HepG2 (cell line): ENCODE measurements around the gene COQ9. TPM values are rescaled to one million over a fixed set of nuclear protein-coding genes. Genes with fewer than 3 reads are reported as not detected.

Source experiments
- GATAD2A ChIP-seq: IDR thresholded peaks from 2 replicates; pipeline ENCODE4 v1.6.1; 2016
- HOXA3 ChIP-seq: sonication (generic); formaldehyde crosslinking; IDR thresholded peaks from 2 replicates; pipeline ENCODE4 v1.5.0; 2020; ENCODE audit warnings: missing genetic modification reagents
- KDM5A ChIP-seq: fragments of 200-600 bp; sonication (generic); IDR thresholded peaks from 2 replicates; pipeline ENCODE4 v1.7.0; 2018; ENCODE audit warnings: antibody characterized with exemption, mild to moderate bottlenecking, low read length, borderline replicate concordance
- PITX1 ChIP-seq: sonication (generic); formaldehyde crosslinking; IDR thresholded peaks from 2 replicates; pipeline ENCODE4 v1.5.1; 2020; ENCODE audit warnings: mild to moderate bottlenecking, missing genetic modification reagents
- RBFOX2 ChIP-seq: fragments of 200-400 bp; formaldehyde crosslinking; IDR thresholded peaks from 2 replicates; pipeline ENCODE4 v1.6.1; 2017; ENCODE audit warnings: low read depth, mild to moderate bottlenecking, low read length
- REPIN1 ChIP-seq: sonication (generic); formaldehyde crosslinking; IDR thresholded peaks from 2 replicates; pipeline ENCODE4 v1.8.0; 2022; ENCODE audit warnings: missing genetic modification reagents, low read depth, mild to moderate bottlenecking, borderline replicate concordance
- SP140L ChIP-seq: sonication (generic); formaldehyde crosslinking; IDR thresholded peaks from 2 replicates; pipeline ENCODE4 v1.4.0; 2020; ENCODE audit warnings: missing genetic modification reagents, borderline replicate concordance
- TEAD3 ChIP-seq: optimal IDR thresholded peaks from 2 replicates; pipeline ENCODE3; 2016; ENCODE audit warnings: borderline replicate concordance
- ZNF337 ChIP-seq: sonication (generic); formaldehyde crosslinking; IDR thresholded peaks from 2 replicates; pipeline ENCODE4 v1.5.1; 2020; ENCODE audit warnings: missing genetic modification reagents, low read depth, mild to moderate bottlenecking, borderline replicate concordance
- ZNF382 ChIP-seq: sonication (generic); formaldehyde crosslinking; IDR thresholded peaks from 2 replicates; pipeline ENCODE4 v1.5.0; 2020; ENCODE audit warnings: missing genetic modification reagents, mild to moderate bottlenecking, borderline replicate concordance
- ZNF652 ChIP-seq: IDR thresholded peaks from 2 replicates; pipeline ENCODE4 v1.6.1; 2016; ENCODE audit warnings: low read depth, borderline replicate concordance
- ZNF780A ChIP-seq: sonication (generic); formaldehyde crosslinking; IDR thresholded peaks from 2 replicates; pipeline ENCODE4 v1.8.0; 2022; ENCODE audit warnings: mild to moderate bottlenecking, missing genetic modification reagents, moderate library complexity
- polyA plus RNA-seq, 8 experiments: library from polyadenylated mRNA; depleted of rRNA in 3 of 8; stranded (reverse) in 7 of 8; unstranded in 1 of 8; fragments of >200 nt; fragmentation: Illumina TruSeq in 4 of 8; extraction: Trizol in 4 of 8; gene quantifications; 2 replicates each; pipeline versions ENCODE4 v1.2.1 to v1.2.3, GENCODE V29; 2011 to 2016; ENCODE audit warnings: low read depth in 4 of 8, missing spikeins in 1 of 8, mixed read lengths in 1 of 8; ENCODE audit not compliant: insufficient read depth in 1 of 8
- total RNA-seq, 5 experiments: library from RNA; depleted of rRNA; stranded (reverse); fragments of >200 nt; fragmentation: Illumina TruSeq; extraction: Trizol; gene quantifications; 2 replicates each; pipeline ENCODE4 v1.2.3, GENCODE V29; 2016; ENCODE audit warnings: low read depth in 1 of 5
- TF ChIP-seq, protein P1 (sequence below): sonication (generic); formaldehyde crosslinking; IDR thresholded peaks from 2 replicates; pipeline ENCODE4 v1.4.0; 2020; ENCODE audit warnings: mild to moderate bottlenecking, missing genetic modification reagents
- TF ChIP-seq, protein P2 (sequence below): sonication (generic); formaldehyde crosslinking; IDR thresholded peaks from 2 replicates; pipeline ENCODE4 v1.4.0; 2020; ENCODE audit warnings: missing genetic modification reagents

COQ9 gene
- total and polyA plus RNA-seq, 2 of the 13 experiments (the other 11 are each of a cell fraction or from before 2014, with no cell fraction given): 57.5 to 108 TPM

DNA sequence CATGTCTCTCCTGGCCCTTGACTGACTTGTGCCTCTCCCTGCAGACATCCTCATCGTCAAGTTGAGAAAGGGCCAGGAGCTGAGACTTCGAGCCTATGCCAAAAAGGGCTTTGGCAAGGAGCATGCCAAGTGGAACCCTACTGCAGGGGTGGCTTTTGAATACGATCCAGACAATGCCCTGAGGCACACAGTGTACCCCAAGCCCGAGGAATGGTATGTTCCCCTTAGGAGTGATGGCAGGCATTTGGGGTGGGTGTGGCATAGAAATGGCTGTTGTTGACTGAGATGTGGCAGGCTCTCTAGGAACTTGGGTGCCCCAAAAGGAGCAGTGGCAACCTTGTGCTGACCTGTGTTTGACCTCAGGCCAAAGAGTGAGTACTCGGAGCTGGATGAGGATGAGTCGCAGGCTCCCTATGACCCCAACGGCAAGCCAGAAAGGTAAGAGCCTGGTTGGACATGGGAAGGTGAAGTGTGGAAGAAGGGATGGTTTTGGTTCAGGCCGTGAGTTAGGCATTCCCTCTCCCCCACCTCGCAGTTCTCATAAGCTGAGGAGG is 22.7 kb downstream of the COQ9 start (continued):
- TF ChIP-seq PITX1 (CRISPR knock-in tag) (no peak), ZNF780A (CRISPR knock-in tag) (no peak), REPIN1 (CRISPR knock-in tag) (no peak), SP140L (no peak), KDM5A (no peak), ZNF382 (CRISPR knock-in tag) (no peak), RBFOX2 (0 out of 2 replicates have a peak, but pooled peaks have one; percentile 9), HOXA3 (CRISPR knock-in tag) (0 out of 2 replicates have a peak, but pooled peaks have one; percentile 7), ZNF652 (CRISPR knock-in tag) (no peak), ZNF337 (CRISPR knock-in tag) (no peak), TEAD3 (CRISPR knock-in tag) (no peak), GATAD2A (CRISPR knock-in tag) (no peak)
- TF ChIP-seq, protein P1, sequence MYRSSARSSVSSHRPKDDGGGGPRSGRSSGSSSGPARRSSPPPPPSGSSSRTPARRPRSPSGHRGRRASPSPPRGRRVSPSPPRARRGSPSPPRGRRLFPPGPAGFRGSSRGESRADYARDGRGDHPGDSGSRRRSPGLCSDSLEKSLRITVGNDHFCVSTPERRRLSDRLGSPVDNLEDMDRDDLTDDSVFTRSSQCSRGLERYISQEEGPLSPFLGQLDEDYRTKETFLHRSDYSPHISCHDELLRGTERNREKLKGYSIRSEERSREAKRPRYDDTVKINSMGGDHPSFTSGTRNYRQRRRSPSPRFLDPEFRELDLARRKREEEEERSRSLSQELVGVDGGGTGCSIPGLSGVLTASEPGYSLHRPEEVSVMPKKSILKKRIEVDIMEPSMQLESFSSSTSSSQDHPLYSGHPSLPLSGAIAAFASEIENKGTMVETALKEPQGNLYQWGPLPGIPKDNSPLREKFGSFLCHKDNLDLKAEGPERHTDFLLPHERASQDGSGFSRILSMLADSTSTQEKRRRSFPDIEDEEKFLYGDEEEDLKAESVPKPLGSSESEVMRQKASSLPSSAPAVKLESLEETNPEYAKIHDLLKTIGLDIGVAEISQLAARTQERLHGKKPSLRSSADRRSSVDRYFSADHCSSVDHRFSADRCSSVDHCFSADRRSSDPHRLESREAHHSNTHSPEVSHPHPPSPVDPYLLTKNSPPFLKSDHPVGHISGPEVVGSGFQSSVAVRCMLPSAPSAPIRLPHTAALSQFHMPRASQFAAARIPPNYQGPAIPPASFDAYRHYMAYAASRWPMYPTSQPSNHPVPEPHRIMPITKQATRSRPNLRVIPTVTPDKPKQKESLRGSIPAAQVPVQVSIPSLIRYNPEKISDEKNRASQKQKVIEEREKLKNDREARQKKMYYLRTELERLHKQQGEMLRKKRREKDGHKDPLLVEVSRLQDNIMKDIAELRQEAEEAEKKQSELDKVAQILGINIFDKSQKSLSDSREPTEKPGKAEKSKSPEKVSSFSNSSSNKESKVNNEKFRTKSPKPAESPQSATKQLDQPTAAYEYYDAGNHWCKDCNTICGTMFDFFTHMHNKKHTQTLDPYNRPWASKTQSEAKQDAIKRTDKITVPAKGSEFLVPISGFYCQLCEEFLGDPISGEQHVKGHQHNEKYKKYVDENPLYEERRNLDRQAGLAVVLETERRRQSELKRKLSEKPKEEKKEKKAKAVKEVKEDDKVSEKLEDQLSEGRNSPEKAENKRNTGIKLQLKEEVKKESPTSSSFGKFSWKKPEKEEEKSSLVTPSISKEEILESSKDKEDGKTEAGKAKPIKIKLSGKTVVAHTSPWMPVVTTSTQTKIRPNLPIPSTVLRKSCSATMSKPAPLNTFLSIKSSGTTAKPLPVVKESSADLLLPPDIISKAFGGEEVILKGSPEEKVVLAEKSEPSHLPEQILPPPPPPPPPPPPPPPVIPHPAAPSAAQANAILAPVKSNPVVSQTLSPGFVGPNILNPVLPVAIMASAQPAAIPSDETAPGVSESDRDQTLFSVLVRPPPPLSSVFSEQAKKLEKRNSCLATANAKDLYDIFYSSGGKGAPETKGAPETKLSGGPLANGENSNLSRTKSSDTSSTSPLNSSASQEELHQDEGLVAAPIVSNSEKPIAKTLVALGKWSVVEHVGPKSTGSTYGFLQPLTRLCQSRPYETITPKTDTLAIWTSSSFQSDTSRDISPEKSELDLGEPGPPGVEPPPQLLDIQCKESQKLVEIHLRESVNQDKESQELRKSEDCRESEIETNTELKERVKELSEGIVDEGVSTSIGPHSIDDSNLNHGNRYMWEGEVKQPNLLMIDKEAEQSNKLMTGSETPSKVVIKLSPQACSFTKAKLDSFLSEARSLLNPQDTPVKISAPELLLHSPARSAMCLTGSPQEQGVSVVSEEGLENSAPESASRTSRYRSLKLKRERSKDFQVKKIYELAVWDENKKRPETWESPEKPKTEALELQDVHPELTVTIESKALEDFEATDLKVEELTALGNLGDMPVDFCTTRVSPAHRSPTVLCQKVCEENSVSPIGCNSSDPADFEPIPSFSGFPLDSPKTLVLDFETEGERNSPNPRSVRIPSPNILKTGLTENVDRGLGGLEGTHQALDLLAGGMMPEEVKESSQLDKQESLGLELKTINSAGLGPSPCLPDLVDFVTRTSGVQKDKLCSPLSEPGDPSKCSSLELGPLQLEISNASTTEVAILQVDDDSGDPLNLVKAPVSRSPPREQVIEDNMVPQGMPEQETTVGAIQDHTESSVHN (CRISPR knock-in tag): no peak
- TF ChIP-seq, protein P2, sequence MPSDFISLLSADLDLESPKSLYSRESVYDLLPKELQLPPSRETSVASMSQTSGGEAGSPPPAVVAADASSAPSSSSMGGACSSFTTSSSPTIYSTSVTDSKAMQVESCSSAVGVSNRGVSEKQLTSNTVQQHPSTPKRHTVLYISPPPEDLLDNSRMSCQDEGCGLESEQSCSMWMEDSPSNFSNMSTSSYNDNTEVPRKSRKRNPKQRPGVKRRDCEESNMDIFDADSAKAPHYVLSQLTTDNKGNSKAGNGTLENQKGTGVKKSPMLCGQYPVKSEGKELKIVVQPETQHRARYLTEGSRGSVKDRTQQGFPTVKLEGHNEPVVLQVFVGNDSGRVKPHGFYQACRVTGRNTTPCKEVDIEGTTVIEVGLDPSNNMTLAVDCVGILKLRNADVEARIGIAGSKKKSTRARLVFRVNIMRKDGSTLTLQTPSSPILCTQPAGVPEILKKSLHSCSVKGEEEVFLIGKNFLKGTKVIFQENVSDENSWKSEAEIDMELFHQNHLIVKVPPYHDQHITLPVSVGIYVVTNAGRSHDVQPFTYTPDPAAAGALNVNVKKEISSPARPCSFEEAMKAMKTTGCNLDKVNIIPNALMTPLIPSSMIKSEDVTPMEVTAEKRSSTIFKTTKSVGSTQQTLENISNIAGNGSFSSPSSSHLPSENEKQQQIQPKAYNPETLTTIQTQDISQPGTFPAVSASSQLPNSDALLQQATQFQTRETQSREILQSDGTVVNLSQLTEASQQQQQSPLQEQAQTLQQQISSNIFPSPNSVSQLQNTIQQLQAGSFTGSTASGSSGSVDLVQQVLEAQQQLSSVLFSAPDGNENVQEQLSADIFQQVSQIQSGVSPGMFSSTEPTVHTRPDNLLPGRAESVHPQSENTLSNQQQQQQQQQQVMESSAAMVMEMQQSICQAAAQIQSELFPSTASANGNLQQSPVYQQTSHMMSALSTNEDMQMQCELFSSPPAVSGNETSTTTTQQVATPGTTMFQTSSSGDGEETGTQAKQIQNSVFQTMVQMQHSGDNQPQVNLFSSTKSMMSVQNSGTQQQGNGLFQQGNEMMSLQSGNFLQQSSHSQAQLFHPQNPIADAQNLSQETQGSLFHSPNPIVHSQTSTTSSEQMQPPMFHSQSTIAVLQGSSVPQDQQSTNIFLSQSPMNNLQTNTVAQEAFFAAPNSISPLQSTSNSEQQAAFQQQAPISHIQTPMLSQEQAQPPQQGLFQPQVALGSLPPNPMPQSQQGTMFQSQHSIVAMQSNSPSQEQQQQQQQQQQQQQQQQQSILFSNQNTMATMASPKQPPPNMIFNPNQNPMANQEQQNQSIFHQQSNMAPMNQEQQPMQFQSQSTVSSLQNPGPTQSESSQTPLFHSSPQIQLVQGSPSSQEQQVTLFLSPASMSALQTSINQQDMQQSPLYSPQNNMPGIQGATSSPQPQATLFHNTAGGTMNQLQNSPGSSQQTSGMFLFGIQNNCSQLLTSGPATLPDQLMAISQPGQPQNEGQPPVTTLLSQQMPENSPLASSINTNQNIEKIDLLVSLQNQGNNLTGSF (CRISPR knock-in tag): no peak
